A549 (cell line): ENCODE measurements around the gene WDFY2.

Experiments
- CBX2 ChIP-seq: fragments of 200-600 bp; sonication (generic); IDR thresholded peaks from 2 replicates; pipeline ENCODE4 v1.6.1; 2016; ENCODE audit warnings: low read depth, mild to moderate bottlenecking, borderline replicate concordance
- EP300 ChIP-seq, 2 experiments: fragments of >200 bp; sonication (Bioruptor Twin); formaldehyde crosslinking; IDR thresholded peaks; 2 replicates in 1 of 2; 3 replicates in 1 of 2; pipeline ENCODE4 v1.6.1; 2016 to 2017
- POLR2A ChIP-seq: IDR thresholded peaks from 2 replicates; pipeline ENCODE4 v1.6.1; 2012; ENCODE audit warnings: mild to moderate bottlenecking, low read length
- TF ChIP-seq, protein P1 (sequence below): fragments of >200 bp; sonication (Bioruptor Twin); formaldehyde crosslinking; IDR thresholded peaks from 3 replicates; pipeline ENCODE4 v1.5.1; 2016
- TF ChIP-seq, protein P2 (sequence below): fragments of 250-450 bp; sonication (Bioruptor Pico); IDR thresholded peaks from 2 replicates; pipeline ENCODE4 v1.5.0; 2021; ENCODE audit warnings: mild to moderate bottlenecking, moderate library complexity, borderline replicate concordance
- TF ChIP-seq, protein P3 (sequence below): IDR thresholded peaks from 2 replicates; pipeline ENCODE4 v1.6.1; 2012

DNA sequence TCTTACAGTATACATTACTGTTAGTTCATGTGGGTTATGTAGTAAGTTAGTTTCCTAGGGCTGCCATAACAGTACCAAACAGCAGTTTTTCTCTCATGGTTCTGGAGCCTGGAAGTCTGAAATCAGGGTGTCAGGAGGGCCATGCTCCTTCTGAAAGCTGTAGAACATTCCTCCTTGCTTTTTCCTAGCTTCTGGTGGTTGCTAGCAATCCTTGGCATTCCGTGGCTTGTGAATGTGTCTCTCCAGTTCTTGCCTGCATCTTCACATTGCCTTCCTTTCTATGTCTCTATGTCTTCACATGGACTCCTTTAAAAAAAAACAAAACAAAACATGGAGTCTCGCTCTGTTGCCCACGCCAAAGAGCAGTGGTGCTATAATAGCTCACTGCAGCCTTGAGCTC is 95.4 kb downstream of the WDFY2 start:
- TF ChIP-seq, protein P1, sequence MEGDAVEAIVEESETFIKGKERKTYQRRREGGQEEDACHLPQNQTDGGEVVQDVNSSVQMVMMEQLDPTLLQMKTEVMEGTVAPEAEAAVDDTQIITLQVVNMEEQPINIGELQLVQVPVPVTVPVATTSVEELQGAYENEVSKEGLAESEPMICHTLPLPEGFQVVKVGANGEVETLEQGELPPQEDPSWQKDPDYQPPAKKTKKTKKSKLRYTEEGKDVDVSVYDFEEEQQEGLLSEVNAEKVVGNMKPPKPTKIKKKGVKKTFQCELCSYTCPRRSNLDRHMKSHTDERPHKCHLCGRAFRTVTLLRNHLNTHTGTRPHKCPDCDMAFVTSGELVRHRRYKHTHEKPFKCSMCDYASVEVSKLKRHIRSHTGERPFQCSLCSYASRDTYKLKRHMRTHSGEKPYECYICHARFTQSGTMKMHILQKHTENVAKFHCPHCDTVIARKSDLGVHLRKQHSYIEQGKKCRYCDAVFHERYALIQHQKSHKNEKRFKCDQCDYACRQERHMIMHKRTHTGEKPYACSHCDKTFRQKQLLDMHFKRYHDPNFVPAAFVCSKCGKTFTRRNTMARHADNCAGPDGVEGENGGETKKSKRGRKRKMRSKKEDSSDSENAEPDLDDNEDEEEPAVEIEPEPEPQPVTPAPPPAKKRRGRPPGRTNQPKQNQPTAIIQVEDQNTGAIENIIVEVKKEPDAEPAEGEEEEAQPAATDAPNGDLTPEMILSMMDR = no peak
- TF ChIP-seq EP300 (IDR thresholded peaks at IDR 0.05) (no peak), POLR2A (no peak), CBX2 (no peak)
- TF ChIP-seq, protein P2, sequence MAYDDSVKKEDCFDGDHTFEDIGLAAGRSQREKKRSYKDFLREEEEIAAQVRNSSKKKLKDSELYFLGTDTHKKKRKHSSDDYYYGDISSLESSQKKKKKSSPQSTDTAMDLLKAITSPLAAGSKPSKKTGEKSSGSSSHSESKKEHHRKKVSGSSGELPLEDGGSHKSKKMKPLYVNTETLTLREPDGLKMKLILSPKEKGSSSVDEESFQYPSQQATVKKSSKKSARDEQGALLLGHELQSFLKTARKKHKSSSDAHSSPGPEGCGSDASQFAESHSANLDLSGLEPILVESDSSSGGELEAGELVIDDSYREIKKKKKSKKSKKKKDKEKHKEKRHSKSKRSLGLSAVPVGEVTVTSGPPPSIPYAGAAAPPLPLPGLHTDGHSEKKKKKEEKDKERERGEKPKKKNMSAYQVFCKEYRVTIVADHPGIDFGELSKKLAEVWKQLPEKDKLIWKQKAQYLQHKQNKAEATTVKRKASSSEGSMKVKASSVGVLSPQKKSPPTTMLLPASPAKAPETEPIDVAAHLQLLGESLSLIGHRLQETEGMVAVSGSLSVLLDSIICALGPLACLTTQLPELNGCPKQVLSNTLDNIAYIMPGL (CRISPR knock-in tag) = no peak
- TF ChIP-seq, protein P3, sequence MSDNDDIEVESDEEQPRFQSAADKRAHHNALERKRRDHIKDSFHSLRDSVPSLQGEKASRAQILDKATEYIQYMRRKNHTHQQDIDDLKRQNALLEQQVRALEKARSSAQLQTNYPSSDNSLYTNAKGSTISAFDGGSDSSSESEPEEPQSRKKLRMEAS = no peak
